ENCODE data around the gene ELFN2. TPM values are rescaled to one million over a fixed set of nuclear protein-coding genes. Genes with fewer than 3 reads are reported as not detected.
A peak's percentile ranks its signal among the peaks of the same experiment; 100 is the strongest.
"Not testable (repeated sequence)": the region's sequence is repeated elsewhere in the genome, so short reads cannot be mapped to it uniquely, and the experiment has no call there.

The ELFN2 gene
- total RNA-seq, 2 donors from 2014 or later = 0.20 TPM; not detected in 1

DNA sequence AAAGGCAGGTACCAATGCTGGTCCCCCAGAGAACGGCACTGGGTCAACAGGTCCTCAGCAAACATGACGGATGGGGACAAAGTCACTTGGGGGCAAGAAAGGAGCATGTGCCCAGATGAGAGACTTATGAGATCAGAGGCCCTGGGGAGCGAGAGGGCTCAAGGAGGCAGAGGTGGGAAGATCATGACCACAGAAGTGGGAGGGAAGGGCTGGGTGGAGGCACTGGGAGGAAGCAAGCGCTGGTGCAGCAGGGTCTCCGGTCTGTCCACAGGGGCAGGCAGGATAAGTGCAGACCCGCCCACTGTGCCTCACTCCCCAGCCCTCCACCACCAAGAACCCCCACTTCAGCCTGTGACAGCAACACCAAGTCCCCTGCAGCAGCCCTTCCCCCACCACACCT lies 10.9 kb downstream of the ELFN2 start:
- ATAC-seq (no peak), DNase-seq (no peak)
- intact Hi-C loops (cut with DNase I, micrococcal nuclease) = no loop called here

DNA sequence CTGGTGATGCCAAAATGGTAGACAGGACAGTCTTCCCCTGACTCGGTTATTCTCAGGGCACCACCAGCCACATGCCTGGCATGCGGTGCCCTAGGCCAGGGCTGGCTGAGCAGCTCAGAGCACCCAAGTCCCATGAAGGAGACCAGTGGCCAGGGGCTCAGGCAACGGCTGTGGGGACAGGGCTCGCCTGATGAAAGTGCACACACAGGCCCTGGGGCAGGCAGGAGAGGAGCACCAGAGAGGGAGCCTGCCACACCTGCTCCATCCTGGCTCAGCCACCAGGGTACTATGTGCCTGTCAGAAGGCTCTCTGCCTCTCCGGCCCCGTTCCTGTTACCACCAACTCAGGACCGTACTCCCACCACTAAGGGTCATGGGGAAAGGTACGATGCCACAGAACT lies 12.1 kb downstream of the ELFN2 start:
- ATAC-seq = no peak
- no peak for DNase-seq
- intact Hi-C loops (cut with DNase I, micrococcal nuclease) = no loop called here

DNA sequence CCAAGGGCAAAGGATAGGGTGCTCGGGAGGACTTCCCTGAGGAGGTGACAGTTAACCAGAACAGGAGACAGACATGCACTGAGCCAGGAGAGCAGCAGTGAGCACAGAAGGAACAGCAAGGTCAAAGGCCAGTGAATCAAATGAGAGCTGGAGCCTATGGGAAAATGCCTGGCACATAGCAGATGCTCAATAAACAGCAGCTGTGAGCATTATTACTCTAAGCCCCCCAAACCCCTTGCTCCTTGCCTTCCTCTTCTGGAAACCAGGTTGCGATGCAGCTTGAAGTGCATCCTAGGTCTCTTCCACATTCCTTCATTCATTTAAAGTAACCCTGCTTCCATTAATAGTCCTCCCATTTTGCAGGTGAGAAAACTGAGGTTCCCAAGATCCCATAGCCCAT lies 13.0 kb downstream of the ELFN2 start:
- intact Hi-C loops (cut with DNase I, micrococcal nuclease) = no loop called here
- DNase-seq = no peak
- no peak for ATAC-seq

DNA sequence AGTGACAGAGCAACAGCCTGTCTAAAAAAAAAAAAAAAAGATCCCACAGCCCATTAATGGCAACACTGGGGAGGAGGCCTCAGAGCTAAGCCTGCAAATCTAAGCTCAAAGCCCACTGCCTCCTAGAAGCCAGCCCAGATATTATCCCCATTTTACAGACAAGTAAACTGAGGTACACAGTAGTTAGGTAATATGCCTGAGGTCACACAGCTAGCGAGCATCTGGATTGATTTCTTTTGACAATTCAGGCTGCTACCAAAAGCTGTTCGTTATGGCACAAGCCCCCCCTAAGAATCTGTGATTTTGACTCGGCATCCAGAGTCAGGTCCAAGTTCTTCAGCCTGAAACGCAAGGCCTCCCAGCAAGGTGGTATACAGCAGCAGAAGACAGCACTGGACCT lies 13.7 kb downstream of the ELFN2 start:
- no peak for ATAC-seq
- intact Hi-C loops (cut with DNase I, micrococcal nuclease) = no loop called here
- DNase-seq = no peak

DNA sequence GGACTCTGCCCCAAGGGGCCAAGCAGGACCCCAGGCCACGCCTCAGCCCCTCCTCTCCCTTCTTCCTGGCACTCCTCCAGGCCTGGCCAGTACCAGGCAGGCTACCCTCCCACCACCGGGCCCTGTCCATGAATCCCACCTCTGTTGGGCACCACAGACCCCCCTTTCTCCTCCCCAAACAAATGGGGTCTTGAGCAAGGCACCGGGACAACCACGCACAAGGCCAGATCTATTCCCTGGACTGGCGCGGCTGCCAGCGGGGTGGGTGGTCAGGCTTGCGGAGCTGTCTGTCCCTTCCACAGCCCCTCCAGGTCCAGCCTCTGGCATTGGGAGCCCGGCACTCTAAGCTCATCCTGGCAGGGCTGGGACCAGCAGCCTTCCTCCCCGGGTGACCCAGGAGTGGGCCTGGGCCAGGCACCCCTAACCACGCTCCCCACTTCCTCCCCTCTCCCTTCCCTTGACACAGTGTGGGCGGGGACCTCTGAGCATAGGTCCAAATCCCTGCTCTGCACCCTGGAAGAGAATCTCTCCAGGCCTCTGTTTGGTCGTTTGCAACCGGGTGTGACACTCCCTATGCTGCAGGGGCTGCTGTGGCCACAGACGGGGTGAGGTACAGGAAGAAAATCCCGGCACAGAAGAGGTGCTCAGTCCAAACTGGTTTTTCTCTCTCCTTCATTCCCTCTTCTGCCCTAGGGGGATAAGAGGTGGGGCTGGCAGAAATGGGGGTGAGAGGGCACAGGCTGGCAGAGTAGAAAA lies 14.6 kb downstream of the ELFN2 start:
- intact Hi-C loops (cut with DNase I, micrococcal nuclease) = no loop called here
- DNase-seq (no peak), ATAC-seq (no peak)

DNA sequence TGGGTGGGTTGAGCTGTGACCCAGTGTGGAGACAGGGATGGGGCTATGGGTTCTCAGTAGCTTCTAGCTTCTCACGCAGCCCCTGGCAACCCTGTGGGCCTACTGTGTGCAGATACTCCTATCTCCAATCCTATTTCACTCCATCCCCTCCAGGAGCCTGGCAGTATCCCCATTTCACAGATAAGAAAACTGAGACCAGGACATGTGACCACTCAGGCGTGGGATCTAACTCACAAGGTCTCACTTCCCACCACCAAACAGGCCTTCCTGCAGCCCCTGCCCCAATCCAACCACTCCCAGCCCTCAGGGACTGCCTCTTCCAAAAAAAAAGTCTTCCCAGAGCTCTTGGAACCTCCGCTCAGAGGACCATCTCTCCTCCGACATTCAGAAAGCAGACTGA lies 15.6 kb downstream of the ELFN2 start:
- no peak for DNase-seq
- intact Hi-C loops (cut with DNase I, micrococcal nuclease) = no loop called here
- no peak for ATAC-seq

DNA sequence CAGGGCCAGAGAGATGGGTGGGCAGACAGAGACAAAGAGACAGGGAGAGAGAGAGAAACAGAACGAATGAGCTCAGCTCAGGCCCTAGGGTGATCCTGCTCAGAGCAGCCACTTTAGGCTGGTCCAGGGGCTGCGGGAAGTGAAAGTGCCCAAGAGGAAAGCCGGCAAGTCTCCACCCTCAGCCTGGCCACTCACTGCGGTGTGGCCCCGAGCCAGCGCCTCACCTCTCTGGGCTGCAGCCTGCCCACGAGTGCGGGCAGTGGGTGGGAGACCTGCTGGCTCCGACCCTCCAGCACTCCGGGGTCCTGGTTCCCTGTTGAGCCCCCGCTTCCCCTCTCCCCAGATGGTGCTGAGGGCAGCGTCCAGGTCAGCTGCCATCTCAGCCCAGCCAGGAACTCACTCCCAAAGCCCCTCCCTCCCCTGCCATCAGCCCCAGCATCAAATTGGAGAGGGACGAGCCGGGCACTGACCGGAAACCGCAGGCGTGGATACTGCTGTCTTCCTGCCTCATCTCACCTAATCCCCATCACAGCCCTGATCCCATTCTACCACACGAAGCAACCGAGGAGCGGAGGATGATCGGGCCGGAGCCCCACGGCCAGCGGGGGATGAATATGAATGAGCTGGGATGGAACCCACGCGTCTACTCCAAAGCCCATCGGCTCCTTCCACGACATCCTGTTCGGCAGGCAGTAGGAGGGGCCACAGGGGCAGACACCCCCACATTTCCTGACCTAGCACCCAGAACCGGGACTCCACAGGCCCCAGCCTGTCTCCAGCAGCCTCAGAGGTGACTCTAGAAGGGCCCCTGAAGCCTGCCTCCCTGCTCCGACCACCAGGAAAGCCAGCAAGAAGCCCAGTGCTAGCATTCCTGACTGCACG lies 16.9 kb downstream of the ELFN2 start:
- no peak for ATAC-seq
- intact Hi-C loops (cut with DNase I, micrococcal nuclease) = no loop called here

DNA sequence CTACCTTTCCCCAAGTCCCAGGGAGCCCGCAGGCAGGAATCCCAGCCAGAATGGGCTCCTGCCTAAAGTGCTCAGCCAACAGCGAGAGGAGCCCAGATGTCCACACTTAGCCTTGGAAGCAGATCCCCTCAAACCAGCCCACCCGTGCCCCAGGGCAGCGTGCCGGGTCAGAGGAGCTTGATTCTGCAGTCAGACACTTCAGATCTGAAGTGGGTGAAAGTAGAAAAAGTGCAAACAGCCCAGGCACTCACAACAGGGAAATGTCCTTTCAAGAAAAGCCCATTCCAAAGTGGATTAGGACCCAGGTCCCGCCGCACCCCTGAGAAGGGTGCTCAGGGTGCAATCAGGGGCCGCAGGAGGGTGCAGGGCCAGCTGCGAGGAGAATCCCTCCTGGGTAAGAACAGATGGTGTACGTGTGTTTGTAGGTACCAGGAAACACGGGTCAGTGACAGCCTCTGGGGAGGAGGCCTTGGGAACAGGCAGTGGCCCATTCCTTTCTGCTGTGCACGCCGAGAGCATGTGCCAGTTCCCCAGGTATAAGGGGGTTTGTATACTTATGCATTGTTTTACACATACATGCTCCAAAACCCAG lies 17.7 kb downstream of the ELFN2 start:
- DNase-seq = no peak
- intact Hi-C loops (cut with DNase I, micrococcal nuclease) = no loop called here
- no peak for ATAC-seq

More for the DNA sequence above, 16.9 kb downstream of the ELFN2 start:
- DNase-seq = no peak

DNA sequence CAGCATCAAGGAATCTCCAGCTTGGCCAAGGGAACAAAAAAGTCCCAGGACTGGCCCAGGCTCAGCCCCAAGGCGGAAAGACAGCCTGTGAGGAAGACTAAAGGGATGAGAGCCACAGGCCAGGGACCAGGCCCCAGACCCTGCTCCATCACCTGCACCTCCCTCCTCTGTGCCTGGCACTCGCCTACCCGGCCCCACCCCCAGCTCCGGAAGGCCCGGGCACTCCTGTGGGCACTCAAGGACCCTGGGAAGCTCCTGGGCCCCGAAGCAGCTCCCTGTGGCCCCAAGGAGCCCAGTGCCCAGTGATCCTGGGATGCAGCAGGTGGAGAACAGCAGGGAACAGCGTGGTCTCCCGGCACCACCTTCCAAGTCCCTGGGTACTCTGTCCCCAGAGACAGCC lies 18.2 kb downstream of the ELFN2 start:
- intact Hi-C loops (cut with DNase I, micrococcal nuclease) = no loop called here
- ATAC-seq (no peak), DNase-seq (no peak)

DNA sequence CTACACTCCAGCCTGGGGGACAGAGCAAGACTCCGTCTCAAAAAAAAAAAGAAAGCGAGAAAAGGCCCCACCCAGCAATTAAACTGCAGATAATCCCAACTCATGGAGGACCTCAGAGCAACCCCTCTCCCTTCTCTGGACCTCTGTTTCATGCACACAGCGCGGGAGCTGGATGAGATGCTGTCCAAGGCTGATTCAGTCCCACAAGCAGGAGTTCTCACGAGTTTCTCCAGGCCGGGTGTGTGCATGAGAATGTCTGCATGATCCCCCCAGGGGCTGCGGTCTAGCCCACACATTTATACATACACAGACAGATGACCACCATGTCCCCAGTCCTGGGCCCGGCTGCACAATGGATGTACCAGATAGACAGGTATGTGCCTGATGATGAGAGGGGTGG lies 19.4 kb downstream of the ELFN2 start:
- no peak for DNase-seq
- intact Hi-C loops (cut with DNase I, micrococcal nuclease) = no loop called here
- ATAC-seq = no peak

DNA sequence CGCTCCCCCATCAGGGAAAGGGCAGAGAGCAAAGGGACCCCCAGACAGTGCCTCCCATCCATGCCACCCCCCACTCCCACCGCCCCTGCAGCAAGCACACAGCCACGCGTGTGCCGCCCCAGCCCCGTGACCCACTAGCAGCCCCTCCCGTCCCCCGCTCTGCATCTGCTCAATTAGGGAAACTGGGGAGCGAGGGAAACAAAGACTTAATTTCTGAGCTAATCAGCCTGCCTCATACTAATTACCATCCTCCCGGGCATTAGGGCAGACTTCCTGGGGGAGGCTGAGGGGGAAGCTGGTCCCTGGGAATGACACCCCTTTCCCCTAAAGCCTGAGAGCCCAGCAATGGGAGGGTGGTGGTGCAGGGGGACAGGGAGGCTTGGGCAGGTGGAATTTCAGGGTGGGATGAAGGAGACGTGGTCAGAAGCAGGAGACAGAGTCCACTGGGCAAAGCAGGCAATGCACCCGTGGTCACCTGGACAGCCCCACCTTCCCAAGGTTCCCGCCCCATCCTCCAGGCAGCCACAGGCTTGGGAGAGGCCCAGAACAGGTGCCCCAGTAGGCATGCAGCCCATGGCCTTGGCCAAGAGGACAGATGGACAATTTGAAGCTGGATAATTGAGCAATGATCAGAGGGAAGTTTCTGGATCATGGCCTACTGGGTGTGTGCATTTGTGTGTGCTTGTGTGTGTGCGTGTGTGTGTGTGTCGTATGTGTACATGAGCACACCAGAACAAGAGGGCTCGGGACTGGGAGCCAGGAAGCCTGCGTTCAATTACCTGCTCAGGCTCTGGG lies 20.6 kb downstream of the ELFN2 start:
- intact Hi-C loops (cut with DNase I, micrococcal nuclease) = no loop called here
- DNase-seq = no peak
- ATAC-seq = peak; percentile 60

DNA sequence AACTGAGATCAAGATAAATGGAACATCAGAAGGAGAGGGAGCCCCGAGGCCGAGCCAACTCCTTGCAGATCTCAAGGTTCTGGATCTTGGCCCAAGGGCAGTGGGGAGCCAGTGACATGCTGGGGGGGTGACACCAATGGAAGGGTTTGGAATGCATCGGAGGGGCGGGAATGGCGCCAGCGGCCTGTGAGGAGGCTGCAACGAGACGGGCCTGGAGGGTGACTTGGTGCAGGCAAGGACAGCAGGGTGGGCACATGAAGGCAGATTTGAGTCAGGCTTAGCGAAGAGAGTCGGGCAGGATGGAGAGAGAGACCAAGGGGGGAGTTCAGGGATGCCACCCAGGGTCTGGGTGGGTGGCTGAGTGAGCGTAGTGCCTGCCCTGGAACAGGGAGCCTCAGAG lies 23.2 kb downstream of the ELFN2 start:
- intact Hi-C loops (cut with DNase I, micrococcal nuclease) = no loop called here
- DNase-seq = no peak
- ATAC-seq = no peak

DNA sequence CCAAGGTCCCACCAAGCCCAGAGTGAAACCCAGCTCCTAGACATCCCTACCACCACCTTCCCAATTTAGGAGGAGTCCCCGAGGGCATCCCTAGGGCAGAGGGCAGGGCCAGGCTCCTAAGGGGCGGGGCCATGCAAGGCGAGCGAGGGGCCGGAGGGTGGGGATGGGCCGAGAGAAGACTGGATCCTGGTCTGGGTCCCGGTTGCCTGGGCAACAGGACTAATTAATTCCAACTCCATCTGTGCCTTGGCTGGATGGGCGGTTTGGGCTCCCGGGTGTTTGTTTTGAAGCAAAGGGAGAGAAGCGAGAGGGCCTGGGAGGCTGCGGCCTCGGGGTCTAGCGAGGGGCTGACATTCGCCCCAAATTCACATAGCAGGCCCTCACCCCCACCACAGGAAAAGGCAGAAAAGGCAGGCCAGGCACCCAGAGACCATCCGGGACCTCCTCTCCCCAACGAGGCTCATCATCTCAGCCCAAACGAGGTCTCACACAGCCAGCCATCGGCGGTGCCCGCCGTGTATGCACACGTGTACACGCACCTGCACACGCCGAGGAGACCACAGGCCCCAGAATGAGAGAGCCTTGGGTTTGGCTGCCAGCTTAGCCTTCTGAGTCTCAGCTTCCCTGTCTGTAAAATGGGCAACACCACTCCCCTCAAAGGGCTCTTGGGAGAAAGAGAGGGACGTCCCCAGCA lies 23.9 kb downstream of the ELFN2 start:
- intact Hi-C loops (cut with DNase I, micrococcal nuclease) = no loop called here
- ATAC-seq (no peak), DNase-seq (no peak)

DNA sequence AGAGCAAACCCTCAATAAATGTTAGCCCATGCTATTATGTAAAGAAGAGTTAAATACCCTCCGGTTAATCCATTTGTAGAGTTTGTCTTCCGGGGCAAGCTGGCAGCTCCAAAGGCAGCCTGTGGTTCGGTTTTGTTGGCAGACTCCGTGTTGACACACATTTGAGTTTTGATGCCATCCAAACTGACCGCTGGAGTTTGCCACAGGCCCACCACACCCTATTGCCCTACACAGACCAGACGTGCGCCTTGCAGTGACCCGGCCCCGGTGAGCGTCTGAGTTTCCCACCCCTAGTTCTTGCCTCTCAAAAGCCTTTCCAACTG lies 25.1 kb downstream of the ELFN2 start:
- DNase-seq (no peak), ATAC-seq (no peak)
- intact Hi-C loops (cut with DNase I, micrococcal nuclease) = no loop called here

DNA sequence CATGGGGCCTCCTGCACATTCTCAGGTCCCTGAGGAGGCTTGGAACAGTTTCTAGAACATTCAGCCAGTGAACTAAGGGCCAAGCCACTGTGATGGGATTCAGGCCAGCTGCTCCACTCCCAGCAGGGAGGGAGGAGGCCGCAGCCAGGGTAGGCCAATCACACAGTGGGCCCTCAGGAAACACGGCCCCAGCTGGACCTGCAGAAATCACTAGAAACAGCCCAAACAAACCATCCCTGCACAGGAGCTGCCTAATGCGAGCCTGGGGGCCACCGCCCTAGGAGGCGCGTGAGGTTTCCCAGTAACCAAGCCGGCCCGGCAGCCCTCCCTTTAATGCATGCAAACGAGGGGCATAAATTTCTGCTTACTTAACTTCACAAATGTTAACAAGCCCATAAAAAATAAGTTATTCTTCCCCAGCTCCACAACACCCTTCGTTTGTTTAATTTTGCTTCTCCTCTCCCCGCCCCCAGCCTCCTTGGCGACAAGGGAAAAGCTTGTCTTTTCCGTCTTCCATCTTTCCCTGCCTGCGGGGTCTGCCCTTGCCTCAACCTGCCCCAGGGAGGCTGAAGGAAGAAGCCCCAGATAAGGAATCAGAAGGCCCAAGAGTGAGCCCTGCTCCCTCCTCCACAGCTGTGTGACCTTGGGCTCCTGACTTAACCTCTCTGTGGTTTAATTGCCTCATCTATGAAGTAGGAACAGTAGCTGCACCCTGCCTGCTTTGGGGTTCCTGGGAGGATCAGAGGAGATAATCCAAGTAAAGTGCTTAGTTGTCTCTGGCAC lies 25.7 kb downstream of the ELFN2 start:
- DNase-seq (peak in 1 of 2 donors; percentile 14), ATAC-seq (peak; percentile 25)

DNA sequence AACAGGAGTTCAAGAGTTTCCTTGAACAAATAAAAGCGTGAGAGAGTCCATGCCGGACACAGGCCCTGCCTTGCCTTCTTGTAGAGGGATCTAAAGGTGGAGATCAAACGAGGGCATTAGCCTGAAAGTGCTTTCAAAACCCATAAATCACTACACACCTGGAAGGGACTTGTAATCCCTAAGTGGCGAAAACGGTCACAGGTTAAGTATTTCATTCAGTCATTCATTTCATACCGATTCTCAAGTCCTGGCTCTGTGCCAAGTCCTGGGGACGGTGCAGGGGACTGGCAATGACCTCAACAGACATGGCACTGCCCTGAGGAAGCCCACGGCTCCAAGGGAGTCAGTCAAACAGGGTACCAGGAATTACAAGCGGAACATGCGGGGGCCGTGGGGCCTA lies 26.6 kb downstream of the ELFN2 start:
- ATAC-seq = no peak
- DNase-seq = no peak
- intact Hi-C loops (cut with DNase I, micrococcal nuclease) = no loop called here

More for the DNA sequence above, 25.7 kb downstream of the ELFN2 start:
- intact Hi-C loops (cut with DNase I, micrococcal nuclease) = no loop called here

DNA sequence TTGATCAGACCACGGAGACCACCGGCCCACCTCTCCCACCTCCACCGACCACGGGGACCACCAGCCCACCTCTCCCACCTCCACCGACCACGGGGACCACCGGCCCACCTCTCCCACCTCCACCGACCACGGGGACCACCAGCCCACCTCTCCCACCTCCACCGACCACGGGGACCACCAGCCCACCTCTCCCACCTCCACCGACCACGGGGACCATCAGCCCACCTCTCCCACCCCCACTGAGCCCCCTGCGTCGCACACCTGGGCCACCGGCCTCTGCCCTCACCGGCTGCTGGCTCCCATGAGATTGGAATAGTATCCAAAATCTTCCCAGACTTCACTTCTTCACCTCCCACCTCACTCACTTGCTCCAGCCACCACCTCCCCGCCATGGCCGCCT lies 27.8 kb downstream of the ELFN2 start:
- ATAC-seq; intact Hi-C loops (cut with DNase I, micrococcal nuclease); DNase-seq: not testable (repeated sequence)

DNA sequence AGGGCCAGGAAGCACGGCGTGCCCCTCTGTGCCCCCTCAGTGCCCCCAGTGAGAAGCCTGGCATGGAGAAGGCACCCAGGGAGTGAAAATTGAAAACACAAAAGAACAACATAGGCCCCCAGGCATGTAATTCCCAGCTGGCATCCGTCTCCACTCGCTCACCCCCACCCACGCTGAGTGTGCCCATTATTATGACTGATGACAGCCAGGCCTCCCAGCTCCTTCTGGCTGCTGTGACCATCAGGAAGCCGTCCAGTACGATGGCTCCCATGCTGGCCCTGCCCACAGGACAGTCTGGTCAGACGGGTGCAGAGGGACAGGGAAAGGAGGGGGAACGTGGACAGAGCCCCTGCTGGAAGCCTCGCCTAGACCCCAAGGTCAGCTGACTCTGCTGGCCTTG lies 30.1 kb downstream of the ELFN2 start:
- DNase-seq (no peak), ATAC-seq (no peak)
- intact Hi-C loops (cut with DNase I, micrococcal nuclease) = no loop called here
